Stomach smooth muscle (tissue), 2 donors: ENCODE measurements around the gene COX7A2.

ENCODE experiments used
- H3K27ac ChIP-seq: one replicate; pipeline ENCODE4 v1.7.0; 2013; ENCODE audit warnings: mild to moderate bottlenecking, low read length, inconsistent platforms
- H3K27me3 ChIP-seq, 2 donors: one replicate each; pipeline ENCODE4 v1.7.0; 2013; ENCODE audit warnings: low read length in 2 of 2; ENCODE audit not compliant: insufficient read depth in 2 of 2, control insufficient read depth in 1 of 2
- H3K36me3 ChIP-seq, 2 donors: one replicate each; pipeline ENCODE4 v1.7.0; 2013; ENCODE audit warnings: low read length in 2 of 2; ENCODE audit not compliant: control insufficient read depth in 2 of 2, insufficient read depth in 2 of 2
- H3K4me1 ChIP-seq: one replicate; pipeline ENCODE4 v1.7.0; 2013; ENCODE audit warnings: low read length; ENCODE audit not compliant: control insufficient read depth, insufficient read depth
- H3K4me3 ChIP-seq, 2 donors: one replicate each; pipeline ENCODE4 v1.7.0; 2013; ENCODE audit warnings: low read length in 2 of 2
- H3K9ac ChIP-seq, 2 donors: one replicate each; pipeline ENCODE4 v1.7.0; 2013; ENCODE audit warnings: low read length in 2 of 2, mild to moderate bottlenecking in 1 of 2
- H3K9me3 ChIP-seq, 2 donors: one replicate each; pipeline ENCODE4 v1.7.0; 2013; ENCODE audit warnings: low read length in 2 of 2; ENCODE audit not compliant: control insufficient read depth in 2 of 2
- donor health status: healthy.
- donor health status: Pancreatic carcinoma.

Gene COX7A2, protein sequence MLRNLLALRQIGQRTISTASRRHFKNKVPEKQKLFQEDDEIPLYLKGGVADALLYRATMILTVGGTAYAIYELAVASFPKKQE

GRCh38 chr6:75243333-75244062 is at the start of gene COX7A2:
Gene COX7A2, minus strand, starts transcription at chr6:75243801. Its CDS starts 67 bp downstream, at chr6:75243734.
- Histone ChIP-seq H3K9me3 (no peaks in the 10 kb centered on the region), H3K9ac (peak within 1 kb of the TSS; percentile 91 to 99), H3K36me3 (peaks cover 8 to 10% of the 10 kb centered on the region in 2 donors), H3K4me1 (peaks cover 6% of the 10 kb centered on the region), H3K4me3 (peak within 1 kb of the TSS; percentile 95 to 99), H3K27me3 (no peaks in the 10 kb centered on the region), H3K27ac (peak within 1 kb of the TSS; percentile 91)

DNA sequence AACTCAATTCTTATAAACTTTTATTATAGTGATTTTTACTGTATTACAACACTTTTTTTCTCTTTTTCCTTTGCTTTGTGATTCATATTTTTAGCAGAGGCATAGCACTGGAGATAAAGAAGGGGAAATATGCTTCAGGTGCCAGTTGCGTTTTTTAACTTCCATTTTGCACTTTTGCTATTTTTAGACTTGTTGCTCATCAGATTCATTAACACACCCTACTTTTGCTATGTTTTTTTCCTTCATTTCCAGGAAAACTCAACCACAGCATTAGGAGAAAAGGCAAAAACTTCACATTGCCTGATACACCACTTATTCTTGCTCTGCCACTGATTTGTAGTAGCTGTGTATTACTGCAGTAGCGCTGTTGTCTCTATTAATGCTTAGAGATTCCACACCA is 49.0 kb upstream of the COX7A2 start:
- H3K27ac ChIP-seq: no peak overlapping the region
- no peaks in the 10 kb centered on the region for H3K36me3 ChIP-seq
- no peaks in the 10 kb centered on the region for H3K4me1 ChIP-seq
- no peak overlapping the region for H3K9ac ChIP-seq
- H3K4me3 ChIP-seq: no peak overlapping the region
- H3K27me3 ChIP-seq: no peaks in the 10 kb centered on the region
- H3K9me3 ChIP-seq: no peaks in the 10 kb centered on the region

GRCh38 chr6:75291744-75292143 is 48.1 kb upstream of the COX7A2 start:
- H3K4me1 ChIP-seq: no peaks in the 10 kb centered on the region
- no peaks in the 10 kb centered on the region for H3K9me3 ChIP-seq
- no peak overlapping the region for H3K9ac ChIP-seq
- H3K27ac ChIP-seq: no peak overlapping the region
- no peaks in the 10 kb centered on the region for H3K36me3 ChIP-seq
- H3K27me3 ChIP-seq: no peaks in the 10 kb centered on the region
- no peak overlapping the region for H3K4me3 ChIP-seq

DNA sequence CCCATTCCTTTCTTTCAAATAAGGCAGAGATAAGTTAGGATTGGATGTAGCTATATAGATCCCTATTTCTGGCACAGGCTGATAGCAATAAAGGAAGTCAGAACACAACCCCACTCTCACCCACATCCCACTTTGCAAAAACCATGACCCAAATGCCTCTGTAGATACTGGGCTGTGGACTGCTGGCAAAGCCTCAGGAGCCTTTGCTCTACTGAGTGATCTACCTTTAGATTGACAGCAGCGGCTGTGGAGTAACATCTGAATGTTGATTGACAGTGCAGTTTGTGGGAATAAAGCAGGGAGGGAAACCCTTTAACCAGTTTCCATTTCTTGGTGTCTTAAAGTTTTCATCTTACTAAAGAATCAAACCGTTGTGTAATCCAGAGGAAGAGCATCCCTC is 47.7 kb upstream of the COX7A2 start:
- no peak overlapping the region for H3K4me3 ChIP-seq
- no peaks in the 10 kb centered on the region for H3K27me3 ChIP-seq
- no peaks in the 10 kb centered on the region for H3K4me1 ChIP-seq
- H3K36me3 ChIP-seq: no peaks in the 10 kb centered on the region
- no peak overlapping the region for H3K9ac ChIP-seq
- H3K9me3 ChIP-seq: no peaks in the 10 kb centered on the region
- no peak overlapping the region for H3K27ac ChIP-seq

DNA sequence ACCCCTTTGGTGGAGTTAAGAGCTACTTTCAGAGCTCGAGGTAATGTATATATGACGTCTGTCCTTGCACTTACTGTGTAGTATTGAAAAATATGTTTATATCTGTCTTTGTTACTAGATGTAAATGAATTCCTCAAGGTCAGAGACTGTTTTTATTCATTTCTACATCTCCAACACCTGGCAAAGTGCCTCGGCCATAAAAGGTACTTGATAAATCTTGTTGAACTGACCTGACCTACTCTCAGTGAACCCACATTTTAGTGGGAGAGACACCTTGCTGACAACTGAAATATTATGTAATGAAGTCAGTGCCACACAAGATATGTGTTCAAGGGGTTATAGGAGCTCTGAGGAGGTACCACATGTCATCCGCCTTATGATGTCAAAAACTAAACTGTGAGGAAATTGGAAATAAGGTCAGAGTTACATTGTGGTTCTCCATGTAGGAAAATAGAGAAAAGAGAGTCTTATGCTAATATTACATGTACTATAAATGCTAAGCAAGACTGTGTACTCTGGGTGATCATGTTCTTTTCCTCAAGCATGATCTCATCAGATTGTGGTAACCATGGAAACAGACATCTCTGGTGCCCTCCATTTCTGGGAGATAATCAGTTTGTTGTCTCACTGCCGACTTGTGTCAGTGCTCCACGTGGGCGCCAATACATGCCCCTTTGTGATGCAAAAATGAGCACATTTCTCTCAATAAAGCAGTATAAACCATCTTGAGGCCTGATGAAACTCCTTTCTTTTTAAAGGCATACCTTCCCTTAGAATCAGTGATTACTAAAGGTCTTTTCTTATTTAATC is 46.7 kb upstream of the COX7A2 start:
- H3K36me3 ChIP-seq: no peaks in the 10 kb centered on the region
- H3K9ac ChIP-seq: no peak overlapping the region
- no peak overlapping the region for H3K4me3 ChIP-seq
- no peaks in the 10 kb centered on the region for H3K27me3 ChIP-seq
- H3K27ac ChIP-seq: no peak overlapping the region
- H3K4me1 ChIP-seq: peaks cover 3% of the 10 kb centered on the region
- H3K9me3 ChIP-seq: no peaks in the 10 kb centered on the region

GRCh38 chr6:75288023-75288422 is 44.4 kb upstream of the COX7A2 start:
- peaks cover 3% of the 10 kb centered on the region for H3K4me1 ChIP-seq
- H3K36me3 ChIP-seq: no peaks in the 10 kb centered on the region
- no peak overlapping the region for H3K9ac ChIP-seq
- H3K4me3 ChIP-seq: no peak overlapping the region
- H3K27me3 ChIP-seq: no peaks in the 10 kb centered on the region
- no peak overlapping the region for H3K27ac ChIP-seq
- H3K9me3 ChIP-seq: no peaks in the 10 kb centered on the region

DNA sequence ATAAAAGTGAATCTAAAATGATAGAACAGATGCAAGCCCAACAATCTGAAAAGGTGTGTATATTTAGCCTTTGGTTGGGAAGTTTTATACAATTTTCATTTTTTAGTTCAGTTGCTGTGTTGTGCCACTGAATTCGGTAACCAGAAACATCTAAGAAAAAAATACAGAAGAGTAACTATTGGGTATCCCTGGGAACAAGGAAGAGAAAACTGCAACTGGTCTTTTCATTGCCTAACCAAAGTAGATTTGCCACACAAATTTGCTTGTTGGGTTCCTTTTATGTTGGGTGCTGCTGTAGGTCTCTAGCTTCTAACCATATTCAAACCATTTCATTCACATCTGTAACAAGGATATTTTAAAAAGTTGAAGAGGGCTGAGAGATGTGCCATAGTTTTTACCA is 43.8 kb upstream of the COX7A2 start:
- H3K27ac ChIP-seq: no peak overlapping the region
- H3K9me3 ChIP-seq: no peaks in the 10 kb centered on the region
- H3K36me3 ChIP-seq: no peaks in the 10 kb centered on the region
- H3K9ac ChIP-seq: no peak overlapping the region
- H3K4me3 ChIP-seq: no peak overlapping the region
- H3K27me3 ChIP-seq: no peaks in the 10 kb centered on the region
- peaks cover 7% of the 10 kb centered on the region for H3K4me1 ChIP-seq

DNA sequence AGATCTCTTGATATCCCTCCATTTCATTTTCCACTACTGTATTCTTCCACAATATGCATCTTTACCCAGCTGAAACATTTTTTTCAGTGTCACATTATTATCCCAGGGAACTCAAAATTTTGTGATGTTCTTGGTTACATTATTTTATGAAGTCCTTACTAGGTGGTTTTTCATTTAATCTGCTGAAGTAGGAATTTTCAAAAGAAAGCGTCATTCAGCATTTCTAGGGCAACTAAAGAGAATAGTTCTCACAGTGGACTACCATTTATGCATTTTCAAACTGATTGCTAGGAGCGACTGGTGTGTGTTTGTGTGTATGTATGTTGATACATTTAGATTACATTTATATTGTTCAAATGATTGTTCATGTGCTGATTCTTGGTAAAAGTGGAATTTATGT is 43.4 kb upstream of the COX7A2 start:
- Histone ChIP-seq H3K4me1 (peaks cover 8% of the 10 kb centered on the region), H3K9ac (no peak overlapping the region)

DNA sequence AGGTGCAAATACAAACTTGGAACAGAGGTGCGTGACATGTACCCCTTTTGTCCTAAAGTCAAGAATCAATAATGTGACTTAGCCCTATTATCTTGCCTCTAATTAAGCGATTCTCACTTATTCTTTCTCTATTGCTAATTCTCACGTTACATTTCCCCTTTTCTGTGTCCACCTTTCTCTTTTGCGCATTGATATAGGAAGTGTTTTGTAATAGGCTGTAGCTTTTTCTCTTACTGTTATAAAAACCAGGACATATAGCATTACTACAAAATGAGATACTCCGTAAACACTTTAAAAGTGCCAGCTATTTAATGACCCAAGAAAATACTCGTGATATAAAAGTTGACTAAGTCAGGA is 41.7 kb upstream of the COX7A2 start:
- H3K36me3 ChIP-seq: no peaks in the 10 kb centered on the region
- no peaks in the 10 kb centered on the region for H3K27me3 ChIP-seq
- H3K9ac ChIP-seq: peak overlapping the region; percentile 86 to 89
- H3K4me3 ChIP-seq: peak overlapping the region; percentile 95 to 100
- H3K9me3 ChIP-seq: no peaks in the 10 kb centered on the region
- peaks cover 8% of the 10 kb centered on the region for H3K4me1 ChIP-seq
- peak overlapping the region; percentile 72 for H3K27ac ChIP-seq

More for the DNA sequence above, 43.4 kb upstream of the COX7A2 start:
- Histone ChIP-seq H3K9me3 (no peaks in the 10 kb centered on the region), H3K27ac (no peak overlapping the region), H3K27me3 (no peaks in the 10 kb centered on the region), H3K4me3 (no peak overlapping the region), H3K36me3 (no peaks in the 10 kb centered on the region)

DNA sequence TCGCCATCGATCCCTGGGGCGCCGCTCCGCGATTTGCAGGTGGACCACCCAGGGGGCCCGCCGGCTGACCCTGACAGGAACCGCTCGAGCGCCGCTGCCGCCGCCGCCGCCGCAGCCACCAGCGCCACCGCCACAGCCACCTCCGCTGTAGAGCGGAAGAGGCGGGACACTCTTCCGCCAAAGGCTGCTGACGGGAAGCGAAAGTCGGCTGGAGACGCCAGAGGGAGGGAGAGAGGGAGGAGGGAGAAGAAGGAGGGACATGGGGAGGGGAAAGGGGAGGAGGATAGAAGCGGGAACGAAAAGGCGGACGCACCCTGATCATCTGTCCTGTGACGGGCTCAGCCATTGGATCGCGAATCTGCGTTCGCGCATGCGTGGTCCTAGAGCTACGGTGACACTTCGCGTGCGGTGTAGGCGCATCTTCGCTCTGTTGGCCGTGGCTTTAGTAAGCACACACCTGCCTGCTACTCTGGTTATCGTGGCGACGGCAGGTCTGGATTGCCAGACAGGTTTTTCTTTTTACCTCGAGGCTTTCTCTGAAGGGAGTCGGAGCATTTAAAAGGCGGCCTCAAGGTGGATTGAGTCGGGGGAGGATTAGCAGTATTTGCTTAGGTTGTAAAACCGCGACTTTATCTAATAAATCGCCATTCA is 41.2 kb upstream of the COX7A2 start, which contains the start of gene TMEM30A:
TSS of gene TMEM30A (minus strand) at position 161 of the 651 bp plus-strand sequence. CDS start at position 7, 154 bp downstream.
- H3K36me3 ChIP-seq: no peaks in the 10 kb centered on the region
- peak within 1 kb of the TSS; percentile 86 to 89 for H3K9ac ChIP-seq
- peak within 1 kb of the TSS; percentile 72 for H3K27ac ChIP-seq
- H3K27me3 ChIP-seq: no peaks in the 10 kb centered on the region
- no peaks in the 10 kb centered on the region for H3K9me3 ChIP-seq
- H3K4me1 ChIP-seq: peaks cover 8% of the 10 kb centered on the region
- H3K4me3 ChIP-seq: peak within 1 kb of the TSS; percentile 95 to 100
